ENCODE measurements around the gene CD101. TPM values are rescaled to one million over a fixed set of nuclear protein-coding genes. Genes with fewer than 3 reads are reported as not detected.

Gene CD101
- total and polyA plus RNA-seq, 2 of the 8 experiments (the other 6 are each of a cell fraction or from before 2014, with no cell fraction given) = 1.1 to 1.2 TPM

DNA sequence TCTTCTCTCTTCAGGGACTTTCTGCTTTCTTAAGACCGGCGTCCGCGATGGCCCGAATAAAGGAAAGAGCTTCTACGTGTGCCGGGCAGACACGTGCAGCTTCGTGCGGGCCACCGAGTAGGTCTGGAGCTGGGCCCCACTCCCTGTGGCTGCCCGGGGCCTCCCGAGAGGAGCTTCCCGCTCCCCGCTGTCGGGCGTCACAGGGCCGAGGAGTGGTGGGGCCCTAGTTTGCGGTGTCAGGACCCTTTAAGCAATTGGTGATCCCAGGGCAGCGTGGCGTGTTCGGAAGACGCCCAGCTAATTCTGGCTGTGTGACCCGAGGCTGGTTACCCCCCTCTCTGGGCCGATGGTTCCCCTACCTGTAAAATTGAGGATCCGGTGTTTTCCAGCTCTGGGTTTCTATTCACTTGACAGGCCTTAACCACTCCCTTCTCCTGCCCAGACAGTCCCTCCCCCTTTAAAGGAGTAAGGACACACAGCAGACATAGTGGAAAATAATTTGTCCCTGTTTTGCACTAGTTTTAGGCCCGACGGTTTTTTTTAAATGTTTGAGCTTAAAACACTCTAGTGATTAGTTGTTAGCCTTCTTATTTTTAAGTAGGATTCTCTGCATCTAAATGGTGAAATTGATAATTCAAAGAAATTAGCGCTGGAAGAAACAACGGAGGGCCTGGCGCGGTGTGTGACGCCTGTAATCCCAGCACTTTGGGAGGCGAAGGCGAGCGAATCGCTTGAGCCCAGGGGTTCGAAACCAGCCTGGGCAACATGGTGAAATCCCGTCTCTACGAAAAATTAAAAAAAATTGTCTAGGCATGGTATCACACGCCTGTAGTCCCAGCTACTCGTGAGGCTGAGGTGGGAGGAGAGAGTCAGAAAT is 59.1 kb downstream of the CD101 start (continued):
- TF ChIP-seq SAP30 (IDR thresholded peaks at IDR 0.05; ENCODE audit: insufficient read depth, insufficient replicate concordance, low read length) (peak; percentile 56), EGR1 (IDR thresholded peaks at IDR 0.05; ENCODE audit: borderline replicate concordance, low read depth, low read length) (no peak)
